ENCODE measurements around the gene CYP24A1. TPM values are rescaled to one million over a fixed set of nuclear protein-coding genes. Genes with fewer than 3 reads are reported as not detected.

CYP24A1 gene
- total and polyA plus RNA-seq, 2 of the 13 experiments (the other 11 are each of a cell fraction or from before 2014, with no cell fraction given), result 9.4 to 32.7 TPM

DNA sequence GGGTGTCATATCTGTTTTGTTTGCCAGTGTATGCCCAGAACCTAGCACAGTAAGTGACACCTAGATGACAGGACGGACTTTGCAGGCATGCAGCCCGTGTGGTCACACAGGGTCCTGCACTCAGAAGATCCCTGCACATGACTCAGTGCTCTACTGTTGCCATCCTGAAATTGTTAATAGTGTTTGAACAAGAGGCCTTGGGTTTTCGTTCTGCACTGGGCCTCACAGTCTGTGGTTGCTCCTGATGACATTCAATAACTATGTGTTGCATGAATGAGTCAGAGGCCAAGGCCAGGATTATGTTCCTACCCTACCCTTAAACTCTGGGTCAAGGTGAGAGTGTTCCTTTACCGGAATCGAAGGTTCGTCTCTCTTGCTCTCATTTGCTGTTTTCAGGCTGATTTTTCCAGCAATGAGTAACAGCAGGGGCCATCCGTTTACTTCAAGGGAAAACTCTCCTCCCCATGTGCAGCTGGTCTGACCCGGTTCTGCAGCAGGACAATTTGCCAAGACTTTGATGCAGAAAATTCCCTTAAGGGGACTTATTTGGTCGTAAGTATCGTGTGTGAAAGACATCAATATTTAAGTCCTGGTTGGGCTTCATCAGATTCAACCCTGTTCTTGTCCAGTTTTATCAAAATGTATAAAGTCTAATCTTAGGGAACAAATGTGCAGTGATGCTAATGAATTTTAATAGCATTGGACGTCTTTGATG lies 21.1 kb upstream of the CYP24A1 start (continued):
- no peak for TF ChIP-seq ZNF570 (CRISPR knock-in tag; IDR thresholded peaks at IDR 0.05; ENCODE audit: borderline replicate concordance)
- peak; percentile 94 for TF ChIP-seq DNMT3B (CRISPR knock-in tag; conservative IDR thresholded peaks at IDR 0.05)
- TF ChIP-seq, protein P1, sequence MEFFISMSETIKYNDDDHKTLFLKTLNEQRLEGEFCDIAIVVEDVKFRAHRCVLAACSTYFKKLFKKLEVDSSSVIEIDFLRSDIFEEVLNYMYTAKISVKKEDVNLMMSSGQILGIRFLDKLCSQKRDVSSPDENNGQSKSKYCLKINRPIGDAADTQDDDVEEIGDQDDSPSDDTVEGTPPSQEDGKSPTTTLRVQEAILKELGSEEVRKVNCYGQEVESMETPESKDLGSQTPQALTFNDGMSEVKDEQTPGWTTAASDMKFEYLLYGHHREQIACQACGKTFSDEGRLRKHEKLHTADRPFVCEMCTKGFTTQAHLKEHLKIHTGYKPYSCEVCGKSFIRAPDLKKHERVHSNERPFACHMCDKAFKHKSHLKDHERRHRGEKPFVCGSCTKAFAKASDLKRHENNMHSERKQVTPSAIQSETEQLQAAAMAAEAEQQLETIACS (CRISPR knock-in tag; IDR thresholded peaks at IDR 0.05), result no peak
- peak; percentile 65; the same call in 1 of the 2 replicates for TF ChIP-seq GATA4 (IDR thresholded peaks at IDR 0.05; ENCODE audit: borderline replicate concordance, low read depth)
- peak; percentile 100 for TF ChIP-seq RARA (CRISPR knock-in tag; IDR thresholded peaks at IDR 0.05)
- peak; percentile 98 for TF ChIP-seq FOXO1 (CRISPR knock-in tag; IDR thresholded peaks at IDR 0.05)
- TF ChIP-seq, protein P2, sequence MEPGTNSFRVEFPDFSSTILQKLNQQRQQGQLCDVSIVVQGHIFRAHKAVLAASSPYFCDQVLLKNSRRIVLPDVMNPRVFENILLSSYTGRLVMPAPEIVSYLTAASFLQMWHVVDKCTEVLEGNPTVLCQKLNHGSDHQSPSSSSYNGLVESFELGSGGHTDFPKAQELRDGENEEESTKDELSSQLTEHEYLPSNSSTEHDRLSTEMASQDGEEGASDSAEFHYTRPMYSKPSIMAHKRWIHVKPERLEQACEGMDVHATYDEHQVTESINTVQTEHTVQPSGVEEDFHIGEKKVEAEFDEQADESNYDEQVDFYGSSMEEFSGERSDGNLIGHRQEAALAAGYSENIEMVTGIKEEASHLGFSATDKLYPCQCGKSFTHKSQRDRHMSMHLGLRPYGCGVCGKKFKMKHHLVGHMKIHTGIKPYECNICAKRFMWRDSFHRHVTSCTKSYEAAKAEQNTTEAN (CRISPR knock-in tag; conservative IDR thresholded peaks at IDR 0.05), result peak; percentile 95
- no peak for TF ChIP-seq RFXAP (CRISPR knock-in tag; IDR thresholded peaks at IDR 0.05; ENCODE audit: borderline replicate concordance)
- TF ChIP-seq ZNF589 (CRISPR knock-in tag; conservative IDR thresholded peaks at IDR 0.05), result no peak
- TF ChIP-seq, protein P3, sequence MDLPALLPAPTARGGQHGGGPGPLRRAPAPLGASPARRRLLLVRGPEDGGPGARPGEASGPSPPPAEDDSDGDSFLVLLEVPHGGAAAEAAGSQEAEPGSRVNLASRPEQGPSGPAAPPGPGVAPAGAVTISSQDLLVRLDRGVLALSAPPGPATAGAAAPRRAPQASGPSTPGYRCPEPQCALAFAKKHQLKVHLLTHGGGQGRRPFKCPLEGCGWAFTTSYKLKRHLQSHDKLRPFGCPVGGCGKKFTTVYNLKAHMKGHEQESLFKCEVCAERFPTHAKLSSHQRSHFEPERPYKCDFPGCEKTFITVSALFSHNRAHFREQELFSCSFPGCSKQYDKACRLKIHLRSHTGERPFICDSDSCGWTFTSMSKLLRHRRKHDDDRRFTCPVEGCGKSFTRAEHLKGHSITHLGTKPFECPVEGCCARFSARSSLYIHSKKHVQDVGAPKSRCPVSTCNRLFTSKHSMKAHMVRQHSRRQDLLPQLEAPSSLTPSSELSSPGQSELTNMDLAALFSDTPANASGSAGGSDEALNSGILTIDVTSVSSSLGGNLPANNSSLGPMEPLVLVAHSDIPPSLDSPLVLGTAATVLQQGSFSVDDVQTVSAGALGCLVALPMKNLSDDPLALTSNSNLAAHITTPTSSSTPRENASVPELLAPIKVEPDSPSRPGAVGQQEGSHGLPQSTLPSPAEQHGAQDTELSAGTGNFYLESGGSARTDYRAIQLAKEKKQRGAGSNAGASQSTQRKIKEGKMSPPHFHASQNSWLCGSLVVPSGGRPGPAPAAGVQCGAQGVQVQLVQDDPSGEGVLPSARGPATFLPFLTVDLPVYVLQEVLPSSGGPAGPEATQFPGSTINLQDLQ (CRISPR knock-in tag; IDR thresholded peaks at IDR 0.05), result peak; percentile 63; the same call in 1 of the 2 replicates
- TF ChIP-seq HOXA3 (CRISPR knock-in tag; IDR thresholded peaks at IDR 0.05), result peak; percentile 92
- TF ChIP-seq, protein P4, sequence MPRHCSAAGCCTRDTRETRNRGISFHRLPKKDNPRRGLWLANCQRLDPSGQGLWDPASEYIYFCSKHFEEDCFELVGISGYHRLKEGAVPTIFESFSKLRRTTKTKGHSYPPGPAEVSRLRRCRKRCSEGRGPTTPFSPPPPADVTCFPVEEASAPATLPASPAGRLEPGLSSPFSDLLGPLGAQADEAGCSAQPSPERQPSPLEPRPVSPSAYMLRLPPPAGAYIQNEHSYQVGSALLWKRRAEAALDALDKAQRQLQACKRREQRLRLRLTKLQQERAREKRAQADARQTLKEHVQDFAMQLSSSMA (CRISPR knock-in tag; IDR thresholded peaks at IDR 0.05), result peak; percentile 49; the same call in 1 of the 2 replicates
- TF ChIP-seq, protein P5, sequence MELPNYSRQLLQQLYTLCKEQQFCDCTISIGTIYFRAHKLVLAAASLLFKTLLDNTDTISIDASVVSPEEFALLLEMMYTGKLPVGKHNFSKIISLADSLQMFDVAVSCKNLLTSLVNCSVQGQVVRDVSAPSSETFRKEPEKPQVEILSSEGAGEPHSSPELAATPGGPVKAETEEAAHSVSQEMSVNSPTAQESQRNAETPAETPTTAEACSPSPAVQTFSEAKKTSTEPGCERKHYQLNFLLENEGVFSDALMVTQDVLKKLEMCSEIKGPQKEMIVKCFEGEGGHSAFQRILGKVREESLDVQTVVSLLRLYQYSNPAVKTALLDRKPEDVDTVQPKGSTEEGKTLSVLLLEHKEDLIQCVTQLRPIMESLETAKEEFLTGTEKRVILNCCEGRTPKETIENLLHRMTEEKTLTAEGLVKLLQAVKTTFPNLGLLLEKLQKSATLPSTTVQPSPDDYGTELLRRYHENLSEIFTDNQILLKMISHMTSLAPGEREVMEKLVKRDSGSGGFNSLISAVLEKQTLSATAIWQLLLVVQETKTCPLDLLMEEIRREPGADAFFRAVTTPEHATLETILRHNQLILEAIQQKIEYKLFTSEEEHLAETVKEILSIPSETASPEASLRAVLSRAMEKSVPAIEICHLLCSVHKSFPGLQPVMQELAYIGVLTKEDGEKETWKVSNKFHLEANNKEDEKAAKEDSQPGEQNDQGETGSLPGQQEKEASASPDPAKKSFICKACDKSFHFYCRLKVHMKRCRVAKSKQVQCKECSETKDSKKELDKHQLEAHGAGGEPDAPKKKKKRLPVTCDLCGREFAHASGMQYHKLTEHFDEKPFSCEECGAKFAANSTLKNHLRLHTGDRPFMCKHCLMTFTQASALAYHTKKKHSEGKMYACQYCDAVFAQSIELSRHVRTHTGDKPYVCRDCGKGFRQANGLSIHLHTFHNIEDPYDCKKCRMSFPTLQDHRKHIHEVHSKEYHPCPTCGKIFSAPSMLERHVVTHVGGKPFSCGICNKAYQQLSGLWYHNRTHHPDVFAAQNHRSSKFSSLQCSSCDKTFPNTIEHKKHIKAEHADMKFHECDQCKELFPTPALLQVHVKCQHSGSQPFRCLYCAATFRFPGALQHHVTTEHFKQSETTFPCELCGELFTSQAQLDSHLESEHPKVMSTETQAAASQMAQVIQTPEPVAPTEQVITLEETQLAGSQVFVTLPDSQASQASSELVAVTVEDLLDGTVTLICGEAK (IDR thresholded peaks at IDR 0.05), result no peak
- TF ChIP-seq, protein P5 (CRISPR knock-in tag; IDR thresholded peaks at IDR 0.05), result peak; percentile 80
